SKM-1 (cell line): ENCODE results near the gene FBN2.
A peak's percentile ranks its signal among the peaks of the same experiment; 100 is the strongest.

ENCODE experiments used
- DNase-seq: peaks from one replicate; lab custom pipeline; 2025; ENCODE audit not compliant: unreplicated experiment; lab: John Stamatoyannopoulos, UW

FBN2 gene

GRCh38 chr5:128216285-128216684 lies 321.8 kb downstream of the FBN2 start:
- no peak for DNase-seq

GRCh38 chr5:128213833-128214232 lies 324.2 kb downstream of the FBN2 start:
- no peak for DNase-seq

GRCh38 chr5:128213340-128213739 lies 324.7 kb downstream of the FBN2 start:
- DNase-seq, result peak; percentile 40

- no peak for DNase-seq
These were observed 325.7 kb downstream of the FBN2 start for GRCh38 chr5:128212191-128212806.

GRCh38 chr5:128208436-128208835 lies 329.6 kb downstream of the FBN2 start:
- no peak for DNase-seq
